Left kidney (tissue), 8 donors: Measurements from ENCODE around the gene TAS2R16. TPM values are rescaled to one million over a fixed set of nuclear protein-coding genes. Genes with fewer than 3 reads are reported as not detected.

Experiments
- DNase-seq: peaks from one replicate; pipeline ENCODE4 v3.0.0-alpha.2; 2013
- long read RNA-seq, 8 donors: transcript quantifications; one replicate each; lab custom pipeline, GENCODE V29; 2026
- polyA plus RNA-seq: library from polyadenylated mRNA; unstranded; fragments of 120-200 nt; gene quantifications from one replicate; pipeline ENCODE4 v1.2.1, GENCODE V29; 2013; ENCODE audit not compliant: insufficient read length

TAS2R16 gene
- not detected for polyA plus RNA-seq
- long read RNA-seq, donor 1 = 0 reads
- long read RNA-seq, donor 2 = 0 reads
- long read RNA-seq, donor 3 = 0 reads
- long read RNA-seq, donor 4 = 0 reads
- long read RNA-seq, donor 5 = 0 reads
- long read RNA-seq, donor 6 = 0 reads
- long read RNA-seq, donor 7 = 0 reads
- long read RNA-seq, donor 8 = 0 reads

GRCh38 chr7:122995600-122995999, at the start of gene TAS2R16:
TSS of gene TAS2R16 (minus strand) at chr7:122995700. CDS start at chr7:122995634, 66 bp downstream.
- DNase-seq = no peak

DNA sequence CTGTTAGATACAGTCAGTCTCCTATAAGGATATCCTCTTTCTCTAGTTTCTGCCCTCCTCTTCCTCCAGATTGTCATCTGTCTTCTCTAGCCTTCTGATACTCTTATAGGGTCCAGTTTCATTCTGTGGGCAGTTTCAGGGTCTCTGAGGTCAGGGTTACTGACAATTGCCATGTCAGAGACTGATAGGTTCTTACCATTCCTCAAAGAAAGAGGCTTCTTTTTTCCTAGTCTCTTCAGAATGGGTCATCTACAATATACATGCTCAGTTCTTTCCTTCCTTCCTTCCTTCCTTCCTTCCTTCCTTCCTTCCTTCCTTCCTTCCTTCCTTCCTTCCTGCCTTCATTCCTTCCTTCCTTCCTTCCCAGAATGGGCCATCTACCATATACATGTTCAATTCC, 48.1 kb upstream of the TAS2R16 start:
- DNase-seq = no peak

GRCh38 chr7:123041101-123041500, 45.6 kb upstream of the TAS2R16 start:
- no peak for DNase-seq

DNA sequence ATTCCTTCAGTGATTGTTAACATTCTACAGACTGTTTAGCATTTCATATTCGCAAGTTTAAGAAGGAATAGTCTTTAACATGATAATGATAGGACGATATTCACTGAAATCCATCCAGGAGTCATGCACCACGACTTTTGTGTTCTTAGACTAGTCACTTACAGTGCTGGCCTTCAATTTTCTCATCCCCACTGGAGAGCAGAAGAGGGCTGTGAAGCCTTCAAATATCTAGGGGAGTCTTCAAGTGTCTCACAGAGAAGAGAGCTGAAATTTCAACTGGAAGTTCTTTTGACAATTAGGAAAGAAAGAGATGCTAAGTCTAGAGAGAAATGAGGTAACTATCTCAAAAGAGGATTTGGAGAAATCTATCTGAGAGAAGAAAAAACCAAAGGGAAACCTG, 43.8 kb upstream of the TAS2R16 start:
- DNase-seq = no peak

GRCh38 chr7:123034106-123034505, 38.6 kb upstream of the TAS2R16 start:
- no peak for DNase-seq

DNA sequence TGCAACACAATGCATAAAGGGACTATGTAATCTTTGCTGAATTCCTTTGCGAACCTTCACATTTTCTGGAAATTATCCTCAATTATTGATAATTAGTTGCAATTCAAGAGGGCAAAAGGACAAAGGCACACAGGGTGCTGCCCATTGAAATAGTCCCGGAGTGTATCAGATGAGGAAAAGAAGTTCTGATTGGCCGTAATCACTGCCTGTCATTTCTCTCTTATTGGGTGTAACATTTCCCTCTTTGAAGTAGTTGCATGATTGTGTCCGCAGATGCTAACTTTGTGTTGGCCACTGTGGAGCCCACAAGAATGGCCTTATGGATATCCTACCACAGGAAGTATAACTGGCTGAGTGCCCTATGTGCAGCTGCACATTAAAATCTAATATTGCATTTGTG, 35.1 kb upstream of the TAS2R16 start:
- DNase-seq = no peak

DNA sequence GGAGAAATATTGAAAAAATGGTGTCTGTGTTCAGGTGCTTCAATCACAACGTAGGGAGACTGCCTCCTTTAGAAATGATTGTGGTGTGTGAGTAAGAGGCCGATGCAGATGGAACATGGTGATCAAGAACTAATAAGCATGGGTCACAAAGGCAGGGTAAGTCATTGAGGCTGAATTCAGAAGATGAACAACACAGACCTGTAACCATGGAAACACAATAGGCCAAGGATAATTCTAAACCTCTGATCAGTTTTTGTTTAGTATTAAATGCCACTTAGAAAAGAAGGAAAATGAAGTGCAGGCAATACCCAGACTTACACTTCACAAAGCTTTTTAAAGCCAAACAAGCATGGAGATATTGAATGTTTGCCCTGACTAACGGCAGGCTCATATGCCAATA, 32.8 kb upstream of the TAS2R16 start:
- DNase-seq = no peak

DNA sequence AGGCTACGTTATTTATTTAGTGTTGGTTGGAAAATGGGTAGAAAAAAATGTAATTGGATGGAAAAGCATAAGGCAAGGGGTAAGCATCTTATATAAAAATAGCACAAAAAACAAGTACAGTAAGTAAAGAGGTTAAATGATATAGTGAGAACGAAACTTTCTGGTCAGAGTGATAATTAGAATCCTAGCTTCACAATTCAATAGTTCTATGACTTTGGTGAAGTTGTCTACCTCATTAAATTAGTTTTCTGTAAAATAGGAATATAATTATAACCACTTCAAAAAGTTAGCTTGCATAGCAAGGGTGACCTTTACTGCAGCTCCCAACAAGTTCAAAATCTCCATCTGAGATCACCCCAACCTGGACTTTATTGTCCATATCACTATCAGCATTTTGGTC, 30.8 kb upstream of the TAS2R16 start:
- no peak for DNase-seq

DNA sequence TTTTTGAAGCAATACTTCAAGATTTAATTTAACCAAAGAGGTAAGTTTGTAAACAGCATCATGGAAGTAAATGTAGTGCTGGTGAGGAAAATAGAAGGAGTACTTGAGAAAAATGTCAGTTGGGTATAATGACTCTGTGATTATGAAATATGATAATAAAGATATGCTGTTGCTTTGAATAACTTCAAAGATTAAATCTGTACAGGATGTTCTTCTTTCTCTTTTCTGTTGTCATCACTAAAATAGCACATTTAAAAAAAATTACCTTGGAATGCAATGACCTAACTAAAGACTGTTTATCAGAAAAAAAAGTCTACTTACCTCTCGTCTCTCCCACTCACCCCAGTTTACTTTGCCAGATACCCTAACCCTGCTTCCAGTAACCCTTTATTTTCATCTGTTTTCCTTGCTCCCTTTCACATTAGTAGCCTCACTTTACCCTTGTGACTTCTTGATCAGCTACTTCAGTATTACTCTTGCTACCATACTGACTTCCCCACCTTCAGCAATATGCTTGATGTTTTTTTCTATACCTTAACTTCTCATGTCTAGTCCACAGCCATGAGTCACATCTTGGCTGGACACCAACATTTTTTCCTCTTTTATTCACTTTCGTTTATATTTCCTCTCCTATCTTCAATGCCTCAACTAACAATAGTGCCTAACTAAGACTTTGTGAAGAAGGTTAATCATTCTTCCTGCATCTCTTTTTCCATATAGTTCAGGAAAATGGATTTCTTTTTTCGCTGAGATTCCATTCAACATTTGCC, 29.7 kb upstream of the TAS2R16 start:
- no peak for DNase-seq

GRCh38 chr7:123023126-123023525, 27.6 kb upstream of the TAS2R16 start:
- no peak for DNase-seq

GRCh38 chr7:123022576-123022975, 27.1 kb upstream of the TAS2R16 start:
- no peak for DNase-seq

DNA sequence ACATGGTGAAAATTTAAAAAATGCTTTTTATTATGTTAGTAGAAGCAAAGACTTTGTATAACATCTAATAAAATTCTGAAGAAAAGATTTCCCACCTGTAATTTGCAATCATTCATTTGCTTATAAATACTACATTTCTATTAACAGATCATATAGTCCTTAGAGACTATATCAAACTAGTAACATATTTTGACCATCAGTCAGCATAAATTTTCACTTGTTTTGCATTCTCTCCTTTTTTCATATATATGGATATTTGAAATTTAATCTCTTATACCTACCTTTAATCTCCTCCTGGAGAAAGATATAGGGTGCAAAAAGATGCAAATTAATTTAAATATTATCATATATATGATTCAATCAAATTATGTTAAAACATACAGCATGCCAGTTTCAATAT, 16.9 kb upstream of the TAS2R16 start:
- no peak for DNase-seq

GRCh38 chr7:123011766-123012369, 16.4 kb upstream of the TAS2R16 start:
- no peak for DNase-seq

DNA sequence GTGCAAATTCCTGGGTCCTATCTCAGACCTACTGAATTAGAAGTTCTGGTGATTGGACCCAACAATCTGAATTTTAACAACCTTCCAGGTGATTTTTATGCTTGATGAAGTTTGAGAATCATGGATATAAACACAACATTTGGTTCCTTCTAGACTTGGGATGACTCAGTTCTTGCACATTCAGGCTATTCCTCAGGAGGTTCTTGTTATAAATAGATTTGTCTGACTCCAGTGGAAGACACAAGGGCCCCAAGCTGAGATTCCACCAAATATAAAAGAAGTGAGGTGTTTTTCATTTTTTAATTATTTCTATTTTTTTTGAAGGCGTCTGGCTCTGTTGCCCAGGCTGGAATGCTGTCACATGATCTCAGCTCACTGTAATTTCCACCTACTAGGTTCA, 9.4 kb upstream of the TAS2R16 start:
- no peak for DNase-seq

DNA sequence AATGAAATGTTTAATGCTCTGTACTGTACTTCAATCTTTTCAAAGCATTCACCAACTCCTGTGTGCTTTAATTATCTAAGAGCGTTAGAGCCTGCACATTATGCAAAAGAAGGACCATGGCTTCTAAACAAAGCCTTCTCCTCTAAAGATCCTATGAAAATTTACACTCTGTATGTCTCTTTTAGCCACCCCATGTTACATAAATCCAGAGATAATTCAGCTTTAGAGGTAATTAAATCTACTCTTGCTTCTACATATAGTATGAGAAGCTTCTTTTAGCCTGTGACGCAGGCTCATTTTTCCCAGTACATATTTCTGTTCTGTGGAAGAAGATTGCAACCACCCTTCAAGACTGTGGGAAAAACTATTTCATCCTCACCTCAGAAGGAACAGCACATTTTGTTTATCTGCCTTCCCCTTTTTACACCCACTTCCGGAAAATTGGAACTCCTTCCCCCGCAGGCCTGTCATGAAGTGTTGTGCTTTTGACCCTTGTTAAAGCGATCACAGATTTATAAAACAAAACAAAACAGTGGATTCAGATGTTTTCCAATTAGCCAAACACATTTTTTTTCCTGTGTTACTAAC, 8.1 kb upstream of the TAS2R16 start:
- DNase-seq = no peak

DNA sequence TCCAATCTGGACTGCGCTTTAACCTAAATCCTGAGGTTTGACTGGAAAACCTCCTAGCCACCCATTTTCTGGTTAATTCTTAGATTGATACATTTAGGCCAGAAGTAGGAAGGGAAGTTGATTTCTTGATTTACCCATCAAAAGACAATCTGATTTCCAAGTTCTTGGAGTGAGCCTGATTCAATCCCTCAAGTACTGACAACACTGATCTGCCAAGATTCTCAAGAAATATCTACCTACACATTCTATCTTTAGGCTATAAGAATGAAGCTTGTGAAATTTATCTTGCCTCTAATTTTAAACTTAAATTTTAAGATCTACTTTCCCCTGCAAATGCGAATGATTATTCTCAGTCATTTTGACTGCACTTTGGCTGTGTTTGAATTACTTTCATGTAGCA, 5.9 kb downstream of the TAS2R16 start:
- no peak for DNase-seq

GRCh38 chr7:122989041-122989440, 6.5 kb downstream of the TAS2R16 start:
- no peak for DNase-seq

GRCh38 chr7:122988333-122988732, 7.2 kb downstream of the TAS2R16 start:
- no peak for DNase-seq

- no peak for DNase-seq
Observed at GRCh38 chr7:122987463-122987862, 8.0 kb downstream of the TAS2R16 start.

DNA sequence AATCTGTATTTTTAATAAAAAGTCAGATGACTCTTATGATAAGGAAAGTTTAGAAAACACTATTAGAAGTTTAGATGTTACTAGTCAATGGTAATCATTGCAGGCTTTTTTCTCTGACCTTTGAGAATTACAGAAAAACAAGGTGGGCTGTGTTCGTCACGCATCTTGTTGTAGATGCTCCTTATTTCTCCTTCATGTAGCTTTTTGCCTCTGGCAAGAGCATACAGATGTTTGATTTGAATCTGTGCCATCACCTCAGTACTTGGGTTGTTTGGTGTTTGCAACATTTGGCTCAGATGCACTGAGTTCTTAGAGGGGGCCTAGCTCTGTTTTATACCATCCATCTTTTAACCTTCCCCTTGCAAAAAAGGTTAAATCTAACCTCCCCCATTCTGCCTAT, 11.5 kb downstream of the TAS2R16 start:
- no peak for DNase-seq

GRCh38 chr7:122983261-122983660, 12.2 kb downstream of the TAS2R16 start:
- no peak for DNase-seq

DNA sequence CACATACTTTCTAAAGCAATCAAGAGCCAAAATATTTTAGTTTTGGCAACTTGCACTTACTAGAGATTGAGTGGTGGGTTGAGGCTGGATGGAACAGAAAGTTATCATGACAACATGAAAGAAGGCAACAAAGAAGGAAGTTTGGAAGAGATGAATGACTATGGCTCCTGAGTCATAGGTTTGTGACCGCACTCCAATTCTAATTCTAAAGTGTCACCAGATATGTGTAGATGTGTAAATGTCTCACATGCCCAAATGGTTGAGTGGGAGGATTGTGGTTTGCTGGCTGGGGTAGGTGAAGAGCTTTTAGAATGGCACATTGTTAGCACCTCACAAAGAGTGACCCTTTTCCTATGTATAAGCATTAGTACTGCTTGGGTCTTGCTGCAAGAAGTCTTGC, 20.2 kb downstream of the TAS2R16 start:
- DNase-seq = no peak

- no peak for DNase-seq
Observed at GRCh38 chr7:122974229-122974628, 21.3 kb downstream of the TAS2R16 start.
